ENCODE measurements around the gene FSTL4.

DNA sequence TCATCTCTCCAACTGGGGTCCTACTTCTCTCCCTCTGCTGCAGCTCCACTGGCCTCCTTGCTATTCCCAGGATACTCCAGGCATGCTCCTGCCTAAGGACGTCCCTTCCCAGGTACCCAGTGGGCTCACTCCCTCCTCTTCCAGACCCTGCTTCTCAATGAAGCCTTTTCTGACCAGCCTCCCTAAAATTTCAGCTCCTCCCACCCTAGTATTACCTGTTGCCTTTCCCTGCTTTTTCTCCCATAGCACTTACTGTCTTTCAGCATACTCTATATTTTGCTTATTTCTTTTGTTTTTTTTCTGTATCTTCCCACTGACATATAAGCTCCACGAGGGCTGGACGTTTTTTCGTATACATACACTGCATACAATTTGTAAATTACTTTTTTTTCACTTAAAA is 26.1 kb upstream of the FSTL4 start:
- TF ChIP-seq, protein P1, sequence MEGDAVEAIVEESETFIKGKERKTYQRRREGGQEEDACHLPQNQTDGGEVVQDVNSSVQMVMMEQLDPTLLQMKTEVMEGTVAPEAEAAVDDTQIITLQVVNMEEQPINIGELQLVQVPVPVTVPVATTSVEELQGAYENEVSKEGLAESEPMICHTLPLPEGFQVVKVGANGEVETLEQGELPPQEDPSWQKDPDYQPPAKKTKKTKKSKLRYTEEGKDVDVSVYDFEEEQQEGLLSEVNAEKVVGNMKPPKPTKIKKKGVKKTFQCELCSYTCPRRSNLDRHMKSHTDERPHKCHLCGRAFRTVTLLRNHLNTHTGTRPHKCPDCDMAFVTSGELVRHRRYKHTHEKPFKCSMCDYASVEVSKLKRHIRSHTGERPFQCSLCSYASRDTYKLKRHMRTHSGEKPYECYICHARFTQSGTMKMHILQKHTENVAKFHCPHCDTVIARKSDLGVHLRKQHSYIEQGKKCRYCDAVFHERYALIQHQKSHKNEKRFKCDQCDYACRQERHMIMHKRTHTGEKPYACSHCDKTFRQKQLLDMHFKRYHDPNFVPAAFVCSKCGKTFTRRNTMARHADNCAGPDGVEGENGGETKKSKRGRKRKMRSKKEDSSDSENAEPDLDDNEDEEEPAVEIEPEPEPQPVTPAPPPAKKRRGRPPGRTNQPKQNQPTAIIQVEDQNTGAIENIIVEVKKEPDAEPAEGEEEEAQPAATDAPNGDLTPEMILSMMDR (conservative IDR thresholded peaks at IDR 0.05; ENCODE audit: low read depth, low read length) = no peak
- TF ChIP-seq POLR2A (IDR thresholded peaks at IDR 0.05; ENCODE audit: low read depth, low read length) (no peak), BHLHE40 (IDR thresholded peaks at IDR 0.05; ENCODE audit: low read depth, low read length) (no peak), RAD21 (IDR thresholded peaks at IDR 0.05; ENCODE audit: low read length) (no peak), MAFK (IDR thresholded peaks at IDR 0.05; ENCODE audit: low read depth, low read length) (no peak), MAZ (IDR thresholded peaks at IDR 0.05; ENCODE audit: borderline replicate concordance, low read depth, low read length) (no peak), SMC3 (IDR thresholded peaks at IDR 0.05; ENCODE audit: low read depth, low read length) (no peak), RFX5 (IDR thresholded peaks at IDR 0.05; ENCODE audit: low read depth, low read length) (no peak), FOS (IDR thresholded peaks at IDR 0.05; ENCODE audit: low read depth, low read length) (no peak)
- TF ChIP-seq, protein P2, sequence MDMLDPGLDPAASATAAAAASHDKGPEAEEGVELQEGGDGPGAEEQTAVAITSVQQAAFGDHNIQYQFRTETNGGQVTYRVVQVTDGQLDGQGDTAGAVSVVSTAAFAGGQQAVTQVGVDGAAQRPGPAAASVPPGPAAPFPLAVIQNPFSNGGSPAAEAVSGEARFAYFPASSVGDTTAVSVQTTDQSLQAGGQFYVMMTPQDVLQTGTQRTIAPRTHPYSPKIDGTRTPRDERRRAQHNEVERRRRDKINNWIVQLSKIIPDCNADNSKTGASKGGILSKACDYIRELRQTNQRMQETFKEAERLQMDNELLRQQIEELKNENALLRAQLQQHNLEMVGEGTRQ (IDR thresholded peaks at IDR 0.05; ENCODE audit: low read depth, low read length) = no peak

Measured in IMR-90 (cell line).